SJCRH30 (cell line): ENCODE measurements around the gene MVK. TPM values are rescaled to one million over a fixed set of nuclear protein-coding genes. Genes with fewer than 3 reads are reported as not detected.

Experiments used
- DNase-seq, 2 experiments: peaks; one replicate each; pipeline ENCODE4 v3.0.0-alpha.2; 2015 to 2020
- H3K27ac ChIP-seq: fragments of 250-450 bp; sonication (Bioruptor Pico); 2 replicates; pipeline ENCODE4 v1.5.1; 2020; ENCODE audit warnings: mild to moderate bottlenecking, moderate library complexity
- H3K27me3 ChIP-seq: fragments of 250-450 bp; sonication (Bioruptor Pico); 2 replicates; pipeline ENCODE4 v1.5.1; 2020; ENCODE audit warnings: mild to moderate bottlenecking, moderate library complexity
- H3K36me3 ChIP-seq: fragments of 250-450 bp; sonication (Bioruptor Pico); 2 replicates; pipeline ENCODE4 v1.5.1; 2020; ENCODE audit warnings: mild to moderate bottlenecking, moderate library complexity
- H3K4me1 ChIP-seq: fragments of 250-450 bp; sonication (Bioruptor Pico); 2 replicates; pipeline ENCODE4 v1.5.1; 2020; ENCODE audit warnings: mild to moderate bottlenecking, moderate library complexity
- H3K4me3 ChIP-seq: fragments of 250-450 bp; sonication (Bioruptor Pico); 2 replicates; pipeline ENCODE4 v1.5.1; 2020; ENCODE audit warnings: mild to moderate bottlenecking, moderate library complexity
- H3K9me3 ChIP-seq: fragments of 250-450 bp; sonication (Bioruptor Pico); replicated peaks from 2 replicates; pipeline ENCODE4 v1.5.1; 2020; ENCODE audit warnings: mild to moderate bottlenecking, moderate library complexity
- total RNA-seq: library from RNA; depleted of rRNA; stranded (reverse); fragments of >200 nt; shearing (Covaris generic); gene quantifications from 2 replicates; pipeline ENCODE4 v1.2.3, GENCODE V29; 2014; rRNA removed

Gene MVK
- 17.3 and 18.7 TPM in 2 replicates for total RNA-seq

DNA sequence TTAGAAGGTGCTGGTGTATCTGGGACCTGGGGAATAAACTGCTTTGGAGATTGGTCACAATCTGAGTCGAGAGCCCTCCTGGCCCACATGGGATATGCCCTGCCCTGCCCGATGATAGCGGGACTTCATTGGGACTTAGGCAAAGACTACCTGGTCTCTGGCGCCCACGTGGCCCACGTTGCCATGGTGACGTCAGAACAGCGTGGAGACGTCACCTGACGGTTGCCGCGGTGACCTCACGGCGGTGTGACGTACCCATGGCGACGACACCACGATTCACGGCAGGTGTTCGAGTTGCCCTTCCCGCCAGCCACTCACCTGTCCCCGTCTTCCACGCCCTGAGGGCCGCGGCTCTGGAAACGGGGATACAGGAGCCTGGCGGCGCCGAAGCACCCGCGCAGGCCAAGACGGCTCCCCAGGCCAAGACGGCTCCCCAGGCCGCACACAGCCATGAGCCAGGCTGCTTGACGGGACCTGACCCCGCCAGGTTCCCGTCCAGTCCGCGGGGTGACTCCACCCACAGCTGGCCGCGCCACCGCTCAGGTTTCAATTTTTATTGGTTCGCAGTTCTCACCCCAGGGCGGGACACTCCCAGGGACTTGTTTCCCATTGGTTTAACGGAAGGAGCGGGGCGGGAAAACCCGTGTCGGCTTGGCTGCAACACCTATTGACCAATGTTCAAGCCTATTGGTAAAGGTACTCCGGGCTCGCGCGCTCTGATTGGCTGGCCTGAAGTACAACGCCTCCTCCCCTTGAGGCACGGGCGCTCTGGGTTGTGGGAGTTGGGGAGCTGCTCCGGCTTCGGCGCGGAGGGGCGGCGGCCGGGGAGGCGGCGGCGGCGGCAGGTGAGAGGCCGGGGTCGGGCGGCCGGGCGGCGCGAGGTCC, at the start of gene MVK, which contains the start of gene MMAB:
Gene MVK, plus strand, starts transcription at position 766 of the 885 bp plus-strand sequence. CDS start 1,029 bp downstream, outside the sequence.
Gene MMAB, minus strand, starts transcription at position 476 of the 885 bp plus-strand sequence. Its CDS starts 24 bp downstream, at position 452.
- Histone ChIP-seq H3K27me3 (no peaks in the 10 kb centered on the region), H3K27ac (peak within 1 kb of the TSS; percentile 58), H3K9me3 (no peaks in the 10 kb centered on the region), H3K4me3 (peak within 1 kb of the TSS; percentile 69), H3K36me3 (peaks cover 9% of the 10 kb centered on the region), H3K4me1 (peaks cover 3% of the 10 kb centered on the region; the same call in 1 of the 2 replicates)
- DNase-seq: peak; percentile 99

GRCh38 chr12:109524466-109525278, 48.9 kb upstream of the MVK start:
- H3K4me1 ChIP-seq: peaks cover 35% of the 10 kb centered on the region
- DNase-seq: no peak
- no peaks in the 10 kb centered on the region for H3K36me3 ChIP-seq
- H3K4me3 ChIP-seq: no peak overlapping the region
- H3K27ac ChIP-seq: no peak overlapping the region
- H3K27me3 ChIP-seq: no peaks in the 10 kb centered on the region
- no peaks in the 10 kb centered on the region for H3K9me3 ChIP-seq

DNA sequence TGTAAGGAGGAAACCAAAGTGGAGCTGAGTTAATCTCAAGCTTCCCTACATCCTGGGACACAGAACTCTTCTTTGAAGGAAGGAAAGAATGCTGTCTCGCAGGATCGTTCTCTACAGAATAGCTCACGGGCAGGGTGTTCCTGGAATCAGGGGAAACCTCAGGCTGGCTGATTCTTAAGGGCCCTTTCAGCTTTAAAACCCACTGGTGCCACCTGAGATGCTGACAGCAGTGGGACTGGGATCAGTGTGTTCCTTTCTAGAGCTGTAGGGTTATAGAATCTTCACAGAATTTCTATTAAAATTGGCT, 48.4 kb upstream of the MVK start:
- Histone ChIP-seq H3K27ac (no peak overlapping the region), H3K27me3 (no peaks in the 10 kb centered on the region), H3K9me3 (no peaks in the 10 kb centered on the region), H3K4me3 (no peak overlapping the region), H3K4me1 (peaks cover 35% of the 10 kb centered on the region), H3K36me3 (no peaks in the 10 kb centered on the region)
- no peak for DNase-seq

- Histone ChIP-seq H3K4me3 (no peak overlapping the region), H3K36me3 (no peaks in the 10 kb centered on the region), H3K27ac (no peak overlapping the region), H3K4me1 (peaks cover 50% of the 10 kb centered on the region), H3K27me3 (no peaks in the 10 kb centered on the region), H3K9me3 (no peaks in the 10 kb centered on the region)
- DNase-seq: no peak
Measured at GRCh38 chr12:109527489-109528123, 46.0 kb upstream of the MVK start.

DNA sequence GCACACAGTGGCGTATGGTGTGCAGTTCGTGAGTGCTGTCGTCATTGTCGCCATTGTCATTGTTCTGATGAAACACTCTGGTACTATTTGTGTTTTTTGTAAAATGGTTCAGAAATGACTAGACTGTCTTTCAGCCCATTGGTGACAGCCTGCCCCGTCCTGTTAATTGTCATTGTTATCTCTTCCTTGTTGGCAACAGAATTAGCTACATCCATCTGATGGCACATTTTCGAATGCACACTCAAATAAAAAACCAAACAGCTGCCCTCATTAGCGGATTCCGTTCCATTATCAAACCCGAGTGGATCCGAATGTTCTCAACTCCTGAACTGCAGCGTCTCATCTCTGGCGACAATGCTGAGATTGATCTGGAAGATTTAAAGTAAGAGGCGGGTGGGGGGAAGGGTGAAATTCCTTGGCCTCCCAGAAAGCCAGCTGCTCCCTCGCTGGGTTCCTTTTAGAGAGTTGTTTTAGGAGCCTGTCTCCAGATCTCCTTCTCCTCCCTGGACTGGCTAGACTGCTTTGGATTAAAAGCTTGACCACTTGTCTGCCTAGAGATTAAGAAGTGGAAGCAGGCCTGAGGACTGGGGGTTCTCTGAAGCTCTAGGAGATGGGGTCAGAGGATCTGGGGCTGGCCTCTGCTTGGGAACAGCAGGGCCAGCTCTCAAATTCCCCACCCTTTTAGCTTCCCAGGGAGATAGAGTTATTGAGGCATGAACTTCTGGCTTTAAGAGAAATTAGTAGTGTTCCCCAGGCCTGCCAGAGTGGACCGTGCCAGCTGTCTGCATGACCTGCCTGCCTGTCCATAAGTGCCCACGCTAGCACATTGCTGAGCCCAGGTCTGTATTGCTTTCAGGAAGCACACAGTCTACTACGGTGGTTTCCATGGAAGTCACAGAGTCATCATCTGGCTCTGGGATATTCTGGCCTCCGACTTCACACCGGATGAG, 43.6 kb upstream of the MVK start:
- Histone ChIP-seq H3K4me1 (peaks cover 43% of the 10 kb centered on the region), H3K27ac (peak overlapping the region; percentile 72), H3K9me3 (no peaks in the 10 kb centered on the region), H3K27me3 (no peaks in the 10 kb centered on the region), H3K36me3 (no peaks in the 10 kb centered on the region), H3K4me3 (peak overlapping the region; percentile 26; the same call in 1 of the 2 replicates)
- DNase-seq: peak; percentile 68

GRCh38 chr12:109531411-109531810, 42.2 kb upstream of the MVK start:
- no peaks in the 10 kb centered on the region for H3K36me3 ChIP-seq
- DNase-seq: peak; percentile 64 to 65
- peaks cover 43% of the 10 kb centered on the region for H3K4me1 ChIP-seq
- no peaks in the 10 kb centered on the region for H3K9me3 ChIP-seq
- peak overlapping the region; percentile 26; the same call in 1 of the 2 replicates for H3K4me3 ChIP-seq
- no peaks in the 10 kb centered on the region for H3K27me3 ChIP-seq
- H3K27ac ChIP-seq: peak overlapping the region; percentile 72

DNA sequence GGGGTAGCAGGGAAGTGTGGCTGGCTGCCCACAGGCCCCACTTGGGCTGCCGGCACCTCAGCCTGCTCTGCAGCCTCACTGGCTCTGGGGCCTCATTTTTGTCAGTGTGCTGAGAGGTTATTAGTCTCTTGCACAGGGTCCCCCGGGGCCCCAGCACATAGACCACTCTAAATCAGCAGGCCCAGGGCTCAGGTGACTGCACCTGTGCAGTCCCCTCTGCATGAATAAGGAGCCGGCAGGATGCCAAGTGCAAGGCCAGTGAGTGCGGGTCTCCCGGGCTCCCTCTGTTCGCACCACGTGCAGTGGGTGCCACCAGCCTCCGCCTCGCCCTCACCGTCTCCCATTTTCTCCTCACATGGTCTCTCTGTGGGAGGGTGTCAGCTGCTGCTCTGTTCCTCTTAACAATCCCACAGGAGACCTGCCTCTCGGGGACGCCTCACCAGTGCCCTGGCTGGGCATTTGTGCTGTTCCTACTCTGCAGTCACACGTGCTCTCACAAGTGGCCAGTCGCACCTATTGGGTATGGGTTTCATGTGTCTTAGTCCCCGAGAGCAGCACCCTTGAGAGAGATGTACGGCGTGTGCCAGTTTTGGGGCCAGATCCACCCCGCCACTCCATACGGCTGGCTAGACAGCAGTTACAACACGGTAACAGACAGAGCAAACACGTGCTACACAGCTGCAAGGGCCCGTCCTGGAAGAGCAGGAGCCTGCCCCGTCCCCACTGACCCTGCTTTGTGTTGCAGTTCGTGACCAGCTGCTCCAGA, 40.7 kb upstream of the MVK start:
- Histone ChIP-seq H3K36me3 (no peaks in the 10 kb centered on the region), H3K27me3 (no peaks in the 10 kb centered on the region), H3K27ac (no peak overlapping the region), H3K9me3 (no peaks in the 10 kb centered on the region), H3K4me3 (no peak overlapping the region), H3K4me1 (peaks cover 43% of the 10 kb centered on the region)
- no peak for DNase-seq

- DNase-seq: no peak
- peaks cover 43% of the 10 kb centered on the region for H3K4me1 ChIP-seq
- no peak overlapping the region for H3K4me3 ChIP-seq
- H3K27ac ChIP-seq: no peak overlapping the region
- H3K27me3 ChIP-seq: no peaks in the 10 kb centered on the region
- H3K9me3 ChIP-seq: no peaks in the 10 kb centered on the region
- no peaks in the 10 kb centered on the region for H3K36me3 ChIP-seq
Measured at GRCh38 chr12:109533487-109533740, 40.2 kb upstream of the MVK start.

GRCh38 chr12:109534456-109534855, 39.1 kb upstream of the MVK start:
- Histone ChIP-seq H3K9me3 (no peaks in the 10 kb centered on the region), H3K4me1 (peaks cover 38% of the 10 kb centered on the region), H3K27ac (no peak overlapping the region), H3K27me3 (no peaks in the 10 kb centered on the region), H3K36me3 (no peaks in the 10 kb centered on the region), H3K4me3 (no peak overlapping the region)
- DNase-seq: no peak

DNA sequence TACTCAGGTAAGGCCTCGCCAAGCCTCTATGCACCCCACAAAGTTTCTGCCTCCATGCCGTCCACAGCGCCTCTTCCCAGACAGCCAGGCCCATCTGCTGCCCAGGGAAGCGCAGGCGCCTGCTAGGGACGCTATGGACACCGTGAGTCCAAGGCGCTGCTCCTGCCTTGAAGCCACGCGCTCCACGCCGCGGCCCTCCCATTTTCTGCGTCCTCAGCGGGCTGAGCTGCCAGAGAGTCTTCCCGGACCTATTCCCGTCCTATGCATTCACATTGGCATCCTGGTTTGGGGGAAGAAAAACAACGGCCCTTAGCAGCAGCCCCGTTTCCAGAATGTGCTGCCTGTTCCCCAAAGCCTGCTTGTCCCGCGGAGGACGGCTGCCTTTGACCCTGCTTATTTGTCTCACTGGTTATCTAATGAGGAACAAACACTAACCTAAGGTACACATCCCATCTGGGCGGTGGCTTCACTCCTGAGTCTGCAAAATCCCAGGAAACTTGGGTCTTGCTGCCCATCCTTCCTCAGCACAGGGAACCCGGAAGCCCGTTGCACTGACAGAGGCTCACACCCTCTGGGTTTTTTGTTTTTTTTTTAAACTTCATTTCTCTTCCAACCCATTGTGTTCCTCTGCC, 38.2 kb upstream of the MVK start:
- no peak for DNase-seq
- Histone ChIP-seq H3K27ac (no peak overlapping the region), H3K36me3 (no peaks in the 10 kb centered on the region), H3K4me1 (peaks cover 29% of the 10 kb centered on the region), H3K4me3 (no peak overlapping the region), H3K27me3 (no peaks in the 10 kb centered on the region), H3K9me3 (no peaks in the 10 kb centered on the region)

- no peak overlapping the region for H3K27ac ChIP-seq
- no peaks in the 10 kb centered on the region for H3K36me3 ChIP-seq
- peaks cover 24% of the 10 kb centered on the region for H3K4me1 ChIP-seq
Measured at GRCh38 chr12:109535863-109536250, 37.7 kb upstream of the MVK start.

GRCh38 chr12:109537136-109537535, 36.5 kb upstream of the MVK start:
- H3K27me3 ChIP-seq: no peaks in the 10 kb centered on the region
- H3K27ac ChIP-seq: no peak overlapping the region
- peaks cover 21% of the 10 kb centered on the region for H3K4me1 ChIP-seq
- no peak overlapping the region for H3K4me3 ChIP-seq
- no peaks in the 10 kb centered on the region for H3K36me3 ChIP-seq
- no peaks in the 10 kb centered on the region for H3K9me3 ChIP-seq
- DNase-seq: no peak

More at GRCh38 chr12:109535863-109536250, 37.7 kb upstream of the MVK start:
- Histone ChIP-seq H3K9me3 (no peaks in the 10 kb centered on the region), H3K4me3 (no peak overlapping the region), H3K27me3 (no peaks in the 10 kb centered on the region)
- no peak for DNase-seq

DNA sequence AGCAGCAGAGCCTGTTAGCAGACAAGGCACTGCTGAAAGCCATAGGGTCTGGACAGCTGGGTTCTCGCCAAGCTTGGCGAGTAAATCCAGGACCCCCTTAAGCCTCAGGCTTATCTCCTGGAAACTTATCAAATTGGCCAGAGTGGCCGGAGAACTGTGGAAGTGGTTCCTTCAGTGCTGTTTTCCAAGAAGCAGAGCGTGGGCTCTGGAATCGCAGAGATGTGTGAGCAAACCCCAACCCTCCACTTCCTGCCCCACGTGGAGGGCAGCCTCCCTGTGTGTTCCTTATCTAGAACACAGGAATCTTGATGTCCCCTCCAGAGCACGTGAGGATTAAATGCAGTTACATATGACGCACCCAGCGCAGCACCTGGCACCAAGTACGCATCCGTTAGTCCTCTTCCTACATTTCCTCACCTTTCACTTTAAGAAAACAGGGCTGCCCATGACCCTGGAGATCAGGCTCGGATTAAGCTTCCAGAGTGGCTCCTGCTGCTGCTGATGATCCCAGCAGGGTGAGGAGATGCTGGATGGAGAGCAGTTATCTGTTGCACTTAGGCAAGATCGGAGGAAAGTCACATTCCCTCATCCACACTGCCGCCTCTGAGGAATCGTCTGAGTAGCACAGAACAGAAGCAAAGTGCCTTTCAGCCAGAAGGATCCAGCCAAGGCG, 35.3 kb upstream of the MVK start:
- H3K4me1 ChIP-seq: peaks cover 22% of the 10 kb centered on the region
- no peaks in the 10 kb centered on the region for H3K9me3 ChIP-seq
- no peaks in the 10 kb centered on the region for H3K36me3 ChIP-seq
- H3K27me3 ChIP-seq: no peaks in the 10 kb centered on the region
- DNase-seq: no peak
- no peak overlapping the region for H3K4me3 ChIP-seq
- no peak overlapping the region for H3K27ac ChIP-seq
